ENCODE measurements around the gene UHMK1.
"Not testable (repeated sequence)": the region's sequence is repeated elsewhere in the genome, so short reads cannot be mapped to it uniquely, and the experiment has no call there.

Gene UHMK1, protein sequence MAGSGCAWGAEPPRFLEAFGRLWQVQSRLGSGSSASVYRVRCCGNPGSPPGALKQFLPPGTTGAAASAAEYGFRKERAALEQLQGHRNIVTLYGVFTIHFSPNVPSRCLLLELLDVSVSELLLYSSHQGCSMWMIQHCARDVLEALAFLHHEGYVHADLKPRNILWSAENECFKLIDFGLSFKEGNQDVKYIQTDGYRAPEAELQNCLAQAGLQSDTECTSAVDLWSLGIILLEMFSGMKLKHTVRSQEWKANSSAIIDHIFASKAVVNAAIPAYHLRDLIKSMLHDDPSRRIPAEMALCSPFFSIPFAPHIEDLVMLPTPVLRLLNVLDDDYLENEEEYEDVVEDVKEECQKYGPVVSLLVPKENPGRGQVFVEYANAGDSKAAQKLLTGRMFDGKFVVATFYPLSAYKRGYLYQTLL

DNA sequence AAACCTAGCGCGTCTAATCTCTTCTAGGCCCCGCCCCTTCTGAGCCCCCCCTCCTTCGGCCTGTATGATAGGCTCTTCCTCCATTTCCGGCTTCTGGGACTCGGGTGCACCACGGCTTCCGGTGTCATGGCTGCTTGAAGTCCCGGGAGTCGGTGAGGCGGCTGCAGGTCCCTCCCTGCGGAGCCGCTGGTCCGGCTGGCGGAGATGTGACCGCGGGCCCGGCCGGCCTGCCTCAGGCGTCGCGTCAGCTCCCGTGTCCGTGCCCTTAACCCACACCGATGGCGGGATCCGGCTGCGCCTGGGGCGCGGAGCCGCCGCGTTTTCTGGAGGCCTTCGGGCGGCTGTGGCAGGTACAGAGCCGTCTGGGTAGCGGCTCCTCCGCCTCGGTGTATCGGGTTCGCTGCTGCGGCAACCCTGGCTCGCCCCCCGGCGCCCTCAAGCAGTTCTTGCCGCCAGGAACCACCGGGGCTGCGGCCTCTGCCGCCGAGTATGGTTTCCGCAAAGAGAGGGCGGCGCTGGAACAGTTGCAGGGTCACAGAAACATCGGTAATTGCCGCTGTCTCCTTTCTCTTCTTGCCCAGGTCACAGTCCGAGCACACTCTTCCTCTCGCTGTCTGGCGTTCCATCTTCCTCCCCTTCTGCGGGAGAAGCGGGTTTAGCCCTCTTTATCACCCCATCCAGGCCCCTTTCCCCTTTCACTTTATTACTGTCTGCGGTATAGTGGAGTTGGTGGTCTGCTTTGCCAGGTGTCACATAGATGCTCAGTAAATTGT, at the start of gene UHMK1:
UHMK1 (plus strand) TSS at position 96 of the 773 bp plus-strand sequence; CDS start at position 279, 183 bp downstream.
- DNase-seq: peak; percentile 94 to 95

DNA sequence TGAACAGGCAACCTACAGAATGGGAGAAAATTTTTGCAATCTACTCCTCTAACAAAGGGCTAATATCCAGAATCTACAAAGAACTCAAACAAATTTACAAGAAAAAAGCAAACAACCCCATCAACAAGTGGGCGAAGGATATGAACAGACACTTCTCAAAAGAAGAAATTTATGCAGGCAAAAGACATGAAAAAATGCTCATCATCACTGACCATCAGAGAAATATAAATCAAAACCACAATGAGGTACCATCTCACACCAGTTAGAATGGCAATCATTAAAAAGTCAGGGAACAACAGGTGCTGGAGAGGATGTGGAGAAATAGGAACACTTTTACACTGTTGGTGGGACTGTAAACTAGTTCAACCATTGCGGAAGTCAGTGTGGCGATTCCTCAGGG, 43.3 kb upstream of the UHMK1 start:
- DNase-seq: not testable (repeated sequence)

DNA sequence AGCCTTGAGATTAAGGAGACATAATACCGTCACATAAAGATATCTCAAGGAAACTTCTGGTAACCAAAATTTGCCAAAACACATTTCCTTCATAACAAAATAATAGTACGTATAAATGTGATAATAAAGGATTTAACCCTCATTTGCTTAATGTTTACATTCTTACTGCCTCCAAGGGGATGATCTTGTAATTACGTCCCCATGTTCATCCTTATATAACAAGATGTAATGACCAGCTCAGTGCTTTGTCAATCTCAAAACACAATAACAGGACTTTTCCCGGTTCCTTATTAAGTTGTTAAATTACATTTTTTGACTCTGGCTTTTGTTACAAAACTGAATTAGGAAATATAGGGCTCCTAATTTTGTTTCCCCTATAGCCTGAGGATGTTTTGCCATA, 41.3 kb upstream of the UHMK1 start:
- DNase-seq: no peak

DNA sequence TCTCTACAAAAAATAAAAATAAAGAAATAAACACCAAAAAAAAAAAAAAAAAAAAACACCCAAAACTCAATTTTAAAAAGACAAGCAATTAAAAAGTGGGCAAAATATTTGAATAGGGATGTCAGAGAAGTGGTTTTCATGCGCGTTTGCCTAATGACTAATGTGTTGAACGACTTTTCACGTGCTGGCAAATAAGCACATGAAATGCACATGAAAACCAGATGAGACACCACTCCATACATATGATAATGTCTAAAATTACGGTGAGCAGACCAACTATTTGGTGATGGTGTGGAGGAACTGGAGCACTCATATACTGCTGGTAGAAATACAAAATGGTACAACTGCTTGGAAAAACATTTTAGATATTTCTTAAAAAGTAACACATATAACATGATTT, 39.4 kb upstream of the UHMK1 start:
- DNase-seq: no peak

DNA sequence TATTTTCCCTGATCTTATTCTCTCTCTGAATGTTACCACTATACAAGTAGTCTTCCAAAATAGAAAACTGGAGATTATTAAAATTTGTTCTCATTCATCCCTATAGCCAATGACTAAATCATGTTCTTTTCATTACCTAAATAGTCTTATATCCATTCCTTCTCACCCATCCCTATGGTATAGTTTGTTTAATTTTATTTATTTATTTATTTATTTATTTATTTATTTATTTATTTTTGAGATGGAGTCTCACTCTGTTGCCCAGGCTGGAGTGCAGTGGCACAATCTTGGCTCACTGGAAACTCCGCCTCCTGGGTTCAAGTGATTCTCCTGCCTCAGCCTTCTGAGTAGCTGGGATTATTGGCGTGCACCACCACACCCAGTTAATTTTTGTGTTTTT, 35.2 kb upstream of the UHMK1 start:
- DNase-seq: not testable (repeated sequence)

DNA sequence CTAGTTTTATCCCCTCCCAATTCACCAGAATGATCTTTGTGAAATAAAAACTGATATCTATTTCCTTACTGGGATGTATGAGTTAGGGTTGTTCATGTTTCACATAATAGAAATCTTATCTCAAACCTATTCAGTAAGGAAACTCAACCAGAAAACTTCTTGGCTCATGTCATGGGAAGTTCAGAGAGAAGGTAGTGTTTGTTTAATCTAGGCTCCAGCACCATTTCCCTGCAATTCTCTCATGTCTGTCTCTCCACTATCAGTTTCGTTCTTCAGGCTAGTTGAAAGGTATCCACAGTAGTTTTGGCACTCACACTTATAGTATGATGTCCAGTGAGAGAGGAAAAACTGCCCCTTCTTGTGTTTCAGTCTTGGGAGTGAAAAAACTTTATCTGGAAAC, 34.6 kb upstream of the UHMK1 start:
- no peak for DNase-seq

DNA sequence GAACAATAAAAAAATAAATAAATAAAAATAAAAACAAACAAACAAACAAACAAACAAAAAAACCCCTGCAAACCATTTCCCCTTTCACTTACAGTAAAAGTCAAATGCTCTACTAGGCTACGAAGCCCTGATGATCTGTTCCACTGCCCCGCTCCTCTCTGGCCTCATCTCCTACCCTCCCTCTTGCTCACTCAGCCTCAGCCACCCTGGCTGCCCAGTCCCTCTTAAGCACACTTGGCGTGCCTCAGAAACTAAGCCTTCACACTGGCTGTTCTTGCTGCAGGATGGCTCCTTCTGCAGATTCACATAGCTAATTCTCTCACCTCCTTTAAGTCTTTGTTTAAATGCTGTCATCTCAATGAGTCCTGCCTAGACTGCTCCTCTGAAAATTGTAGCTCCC, 30.8 kb upstream of the UHMK1 start:
- no peak for DNase-seq

DNA sequence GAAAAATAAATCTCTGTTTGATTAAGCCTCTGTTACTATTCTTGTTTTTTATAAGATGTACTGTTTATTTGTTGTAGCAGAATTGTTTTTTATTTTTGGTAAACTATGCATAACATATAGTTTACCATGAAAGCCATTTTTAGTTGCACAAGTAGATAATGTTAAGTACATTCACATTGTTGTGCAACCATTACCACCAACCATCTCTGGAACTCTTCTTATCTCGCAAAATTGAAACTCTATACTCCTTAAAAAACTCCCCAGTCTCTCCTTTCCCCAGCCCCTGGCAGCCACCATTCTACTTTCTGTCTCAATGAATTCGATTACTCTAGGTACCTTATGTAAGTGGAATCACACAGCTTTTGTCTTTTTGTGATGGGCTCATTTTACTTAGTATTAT, 27.4 kb upstream of the UHMK1 start:
- no peak for DNase-seq

DNA sequence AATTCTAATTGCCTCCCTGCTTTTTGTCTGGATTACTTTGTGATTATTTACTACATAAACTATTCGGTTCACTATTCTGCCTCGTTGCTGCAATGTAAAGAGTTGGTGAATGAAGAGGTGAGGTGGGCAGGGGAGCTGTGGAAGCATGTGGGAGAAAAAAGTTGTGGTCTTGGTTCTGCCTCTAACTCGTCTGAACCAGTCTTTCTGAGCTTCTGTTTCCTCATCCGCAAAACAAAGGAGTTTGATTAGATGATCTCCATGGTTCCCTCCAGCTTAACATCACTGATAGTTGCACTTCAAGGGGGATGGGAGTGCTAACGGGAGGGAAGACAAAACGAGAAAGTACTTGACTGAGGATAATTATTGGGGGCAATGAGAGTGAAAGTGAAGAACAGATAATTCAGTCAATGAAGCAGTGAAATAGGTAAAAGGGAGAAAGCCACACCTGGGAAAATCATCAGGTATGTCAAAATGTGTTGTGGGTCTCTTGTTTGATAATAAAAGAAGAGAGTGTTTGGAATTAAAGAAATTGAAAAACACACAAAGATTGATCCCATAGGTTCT, 26.2 kb upstream of the UHMK1 start:
- no peak for DNase-seq

DNA sequence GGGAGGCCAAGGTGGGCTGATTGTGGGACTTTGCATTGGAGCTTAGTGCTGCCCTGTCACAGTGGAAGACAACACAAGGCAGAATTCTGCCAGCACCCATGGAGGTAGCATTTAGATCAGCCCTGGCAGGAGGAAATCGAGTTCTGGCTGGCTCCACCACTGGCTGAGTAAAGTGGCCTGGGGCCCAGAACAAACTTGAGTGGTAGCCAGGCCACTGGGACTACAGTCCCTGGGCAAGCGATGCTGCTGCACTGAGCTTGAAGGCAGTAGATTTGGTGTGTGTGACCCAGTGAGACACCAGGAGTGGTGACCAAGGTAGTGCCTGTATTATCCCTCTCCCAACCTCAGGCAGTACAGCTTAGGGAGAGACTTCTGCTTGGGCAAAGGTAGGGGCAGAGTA, 22.5 kb upstream of the UHMK1 start:
- DNase-seq: no peak

DNA sequence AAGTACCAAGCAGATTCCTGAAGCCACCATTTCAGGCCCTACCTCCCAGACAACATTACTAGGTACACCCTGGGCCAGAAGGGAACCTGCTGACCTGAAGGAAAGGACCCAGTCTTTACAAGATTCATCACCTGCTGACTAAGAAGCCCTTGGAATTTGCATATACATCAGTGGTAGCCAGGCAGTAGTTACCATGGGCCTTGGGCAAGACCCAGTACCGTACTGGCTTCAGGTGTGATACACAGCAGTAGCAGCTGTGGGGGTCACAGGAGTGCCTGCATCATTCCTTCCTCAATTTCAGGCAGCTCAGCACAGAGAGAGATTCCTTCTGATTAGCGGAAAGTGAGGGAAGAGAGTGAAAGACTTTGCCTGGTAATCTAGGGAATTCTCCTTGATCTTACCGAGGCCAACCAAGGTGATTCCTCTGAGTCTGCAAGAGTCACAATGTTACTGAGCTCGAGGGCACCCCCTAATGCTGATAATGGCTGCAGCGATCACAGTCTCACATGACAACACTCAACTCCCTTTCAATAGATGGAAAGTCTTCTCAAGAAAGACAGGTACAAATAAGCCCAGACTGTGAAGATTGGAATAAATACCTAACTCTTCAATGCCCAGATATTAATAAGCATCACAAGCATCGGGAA, 22.0 kb upstream of the UHMK1 start:
- DNase-seq: no peak

DNA sequence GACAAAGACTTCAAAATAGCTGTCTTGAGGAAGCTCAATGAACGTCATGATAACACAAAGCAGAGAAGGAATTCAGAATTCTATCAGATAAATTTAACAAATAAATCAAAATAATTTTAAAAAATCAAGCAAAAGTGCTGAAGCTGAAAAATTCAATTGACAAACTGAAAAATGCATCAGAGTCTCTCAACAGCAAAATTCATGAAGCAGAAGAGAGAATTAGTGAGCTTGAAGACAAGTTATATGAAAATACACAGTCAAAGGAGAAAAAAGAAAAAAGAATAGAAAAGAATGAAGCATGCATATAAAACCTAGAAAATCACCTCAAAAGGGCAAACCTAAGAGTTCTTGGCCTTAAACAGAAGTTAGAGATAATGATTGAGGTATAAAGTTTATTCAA, 21.0 kb upstream of the UHMK1 start:
- no peak for DNase-seq

DNA sequence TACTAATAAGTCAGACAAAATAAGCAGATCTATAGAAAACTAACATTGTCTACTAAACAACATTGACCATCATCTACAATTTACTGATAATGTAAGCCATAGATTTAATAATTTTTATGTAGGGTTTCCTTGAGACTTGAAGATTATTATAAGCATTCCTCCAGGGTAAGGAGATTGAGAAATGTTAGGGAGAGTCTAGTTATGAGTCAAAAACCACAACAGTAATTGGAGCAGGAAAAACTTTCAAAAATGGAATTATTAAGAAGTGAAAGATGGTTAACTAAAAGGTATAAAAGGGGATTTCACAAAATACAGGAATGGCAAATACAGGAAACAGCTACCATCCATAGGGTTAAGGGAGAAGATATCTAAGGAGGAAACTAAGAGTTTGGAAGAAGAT, 12.4 kb upstream of the UHMK1 start:
- DNase-seq: no peak

DNA sequence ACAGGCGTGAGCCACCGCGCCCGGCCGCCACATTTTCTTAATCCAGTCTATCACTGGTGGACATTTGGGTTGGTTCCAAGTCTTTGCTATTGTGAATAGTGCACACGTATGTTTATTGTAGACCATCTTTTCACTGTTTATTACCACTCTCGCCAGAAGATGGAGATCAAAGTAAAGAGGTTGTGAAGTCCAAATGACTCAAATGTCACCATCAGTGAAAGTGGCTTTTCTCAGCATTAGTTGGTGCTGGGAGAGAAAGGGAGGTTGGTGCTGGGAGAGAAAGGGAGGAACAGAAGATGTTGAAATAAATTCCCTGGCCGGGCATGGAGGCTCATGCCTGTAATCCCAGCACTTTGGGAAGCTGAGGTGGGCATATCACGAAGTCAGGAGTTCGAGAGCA, 10.4 kb upstream of the UHMK1 start:
- no peak for DNase-seq

DNA sequence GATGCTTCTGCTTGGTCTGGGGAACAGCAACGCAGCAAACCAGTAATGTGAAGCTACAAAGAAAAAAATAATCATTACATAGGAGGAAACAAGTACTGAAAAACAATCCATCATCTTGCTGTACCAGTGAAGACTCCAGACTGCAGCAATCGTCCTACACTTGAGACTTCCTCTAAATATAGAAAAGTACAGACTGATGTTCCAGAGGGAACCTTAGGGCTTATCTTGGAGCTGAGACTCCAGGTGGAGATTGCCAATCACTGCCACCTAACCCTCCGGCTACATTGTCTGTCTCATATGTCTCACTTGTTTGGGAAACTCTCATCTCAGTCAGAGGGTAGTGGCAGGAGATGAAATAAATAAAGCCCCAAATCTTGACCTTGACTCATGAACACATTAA, 9.4 kb upstream of the UHMK1 start:
- DNase-seq: no peak

DNA sequence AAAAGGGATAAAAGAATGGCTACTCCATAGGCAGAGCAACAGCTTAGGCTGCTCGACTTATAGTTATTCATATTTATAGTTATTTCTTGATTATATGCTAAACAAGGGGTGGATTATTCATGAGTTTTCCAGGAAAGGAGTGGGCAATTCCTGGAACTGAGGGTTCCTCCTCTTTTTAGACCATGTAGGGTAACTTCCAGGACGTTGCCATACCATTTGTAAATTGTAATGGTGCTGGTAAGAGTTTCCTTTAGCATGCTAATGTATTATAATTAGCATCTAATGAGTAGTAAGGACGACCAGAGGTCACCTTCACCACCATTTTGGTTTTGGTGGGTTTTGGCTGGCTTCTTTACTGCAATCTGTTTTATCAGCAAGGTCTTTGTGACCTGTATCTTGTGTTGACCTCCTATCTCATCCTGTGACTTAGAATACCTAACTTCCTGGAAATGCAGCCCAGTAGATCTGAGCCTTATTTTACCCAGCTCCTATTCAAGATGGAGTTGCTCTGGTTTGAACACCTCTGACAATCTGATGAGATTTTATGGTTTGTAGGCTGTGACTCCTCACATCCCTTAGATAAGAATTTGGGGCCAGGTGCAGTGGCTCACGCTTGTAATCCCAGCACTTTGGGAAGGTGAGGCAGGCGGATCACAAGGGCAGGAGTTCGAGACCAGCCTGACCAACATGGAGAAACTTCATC, 1.9 kb upstream of the UHMK1 start:
- DNase-seq: not testable (repeated sequence)

DNA sequence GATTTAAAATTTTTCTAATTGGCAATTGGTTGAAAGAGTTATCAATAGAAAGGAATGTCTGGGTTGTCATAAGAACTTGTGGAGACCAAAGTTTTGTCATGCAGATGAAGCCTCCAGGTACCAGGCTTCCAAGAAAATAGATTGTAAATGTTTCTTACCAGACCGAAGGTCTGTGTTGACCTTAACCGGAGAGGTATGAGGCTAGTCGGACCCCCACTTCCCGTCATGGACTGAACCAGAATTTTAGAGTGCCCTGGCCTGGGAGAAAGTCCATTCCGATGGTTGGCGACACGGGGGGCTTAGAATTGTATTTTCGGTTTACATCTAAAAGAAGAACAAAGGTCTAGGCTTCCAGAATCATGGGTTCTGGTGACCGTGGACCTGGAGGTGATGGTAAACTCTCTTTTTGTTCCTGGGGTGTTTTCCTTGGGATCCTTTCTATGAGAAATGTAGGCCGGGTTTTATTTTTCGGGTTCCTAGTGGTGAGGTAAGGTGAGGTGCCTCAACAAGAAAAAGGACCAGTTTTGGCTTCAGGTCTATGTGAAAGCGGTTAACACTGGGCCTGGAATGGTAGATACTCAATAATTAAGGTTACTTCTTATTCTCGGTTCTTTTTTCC, 405 bp upstream of the UHMK1 start:
- no peak for DNase-seq

DNA sequence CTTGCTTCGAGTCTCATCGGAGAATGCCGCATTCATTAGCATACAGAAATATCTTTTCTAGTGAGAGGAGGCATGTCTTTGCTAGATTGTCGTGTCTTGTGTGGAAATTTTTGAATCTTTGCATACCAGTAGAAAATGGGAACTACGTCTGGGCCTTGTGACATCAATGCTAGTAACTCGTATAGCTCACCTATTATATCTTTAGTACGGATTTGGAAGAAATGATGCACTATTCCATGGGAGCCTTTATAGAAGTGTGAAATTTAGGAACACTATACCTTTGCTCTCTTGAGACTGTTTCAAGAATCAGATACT, 835 bp downstream of the UHMK1 start:
- no peak for DNase-seq

DNA sequence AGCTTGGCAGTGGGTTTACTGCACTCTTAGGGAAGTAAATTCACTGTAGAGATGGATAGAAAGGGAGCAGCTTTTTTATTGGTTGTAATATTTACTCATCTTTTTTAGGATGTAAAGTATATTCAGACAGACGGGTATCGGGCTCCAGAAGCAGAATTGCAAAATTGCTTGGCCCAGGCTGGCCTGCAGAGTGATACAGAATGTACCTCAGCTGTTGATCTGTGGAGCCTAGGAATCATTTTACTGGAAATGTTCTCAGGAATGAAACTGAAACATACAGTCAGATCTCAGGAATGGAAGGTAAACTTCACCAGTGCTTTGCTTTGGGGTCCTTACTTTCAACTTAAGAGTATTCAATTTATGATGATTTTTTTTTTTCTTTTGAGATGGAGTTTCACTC, 3.2 kb downstream of the UHMK1 start:
- no peak for DNase-seq

DNA sequence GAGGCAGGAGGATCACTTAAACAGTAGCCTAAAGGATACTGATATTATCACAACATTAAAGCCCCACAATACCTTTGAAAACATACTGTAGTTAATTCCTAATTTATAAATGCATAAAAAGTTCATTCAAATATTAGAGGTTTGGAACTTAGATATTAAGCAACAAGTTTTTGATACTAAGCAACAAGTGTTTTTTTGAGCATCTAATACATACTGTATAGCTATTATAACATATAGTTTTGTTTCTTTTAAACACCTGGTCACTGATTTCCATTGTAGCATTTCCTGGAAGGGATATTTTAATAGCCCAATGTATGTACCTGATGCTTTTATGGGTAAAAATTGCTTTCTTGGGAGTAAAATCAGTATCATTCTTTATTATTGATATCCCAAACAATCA, 4.5 kb downstream of the UHMK1 start:
- DNase-seq: no peak

DNA sequence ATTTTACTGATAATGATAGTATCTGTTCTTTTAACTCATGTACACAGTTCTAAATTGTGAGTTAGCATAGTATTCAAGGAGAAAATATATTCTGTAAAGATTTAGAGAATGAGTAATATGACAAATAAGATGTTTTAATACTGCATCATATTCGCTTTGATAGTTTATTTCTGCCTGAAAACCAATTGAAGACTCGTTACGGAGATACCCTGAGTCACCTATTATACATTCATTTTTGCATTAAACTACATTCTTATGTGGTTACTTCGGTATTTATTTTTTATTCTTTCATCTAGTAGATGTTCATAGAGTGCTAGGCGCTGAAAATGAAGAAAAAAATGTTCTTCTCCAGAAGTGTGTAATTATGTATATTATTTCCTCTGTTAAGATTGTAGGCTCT, 5.3 kb downstream of the UHMK1 start:
- DNase-seq: no peak

DNA sequence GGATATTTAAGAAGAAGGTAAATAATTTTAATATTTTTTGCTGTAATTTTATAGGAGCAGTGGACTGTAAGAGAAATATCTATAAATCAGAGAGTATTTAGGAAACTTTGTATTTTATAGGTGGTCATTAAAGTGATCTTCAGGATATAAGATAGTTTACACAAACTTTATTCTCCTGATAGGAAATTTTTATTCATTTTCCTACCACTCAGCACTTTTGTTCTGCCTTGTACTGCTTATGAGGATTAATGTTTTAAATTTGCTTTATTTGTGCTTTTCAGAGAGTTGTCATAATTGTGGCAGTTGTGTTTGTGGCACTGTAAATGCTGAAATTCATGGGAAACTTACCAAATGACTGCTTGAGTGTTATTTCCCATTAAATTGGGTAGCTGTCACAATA, 29.7 kb downstream of the UHMK1 start:
- no peak for DNase-seq

All from NCI-H187 (cell line).